Stimulated activated CD4-positive, alpha-beta T cell treated with anti-CD3 and anti-CD28 coated beads, Interleukin-2, amount 100 ng/mL, for 48 hours (primary cell): Measurements from ENCODE around the gene CAPN15.
"Not testable (repeated sequence)": the region's sequence is repeated elsewhere in the genome, so short reads cannot be mapped to it uniquely, and the experiment has no call there.

Source experiments
- DNase-seq, 2 donors: peaks; one replicate each; pipeline ENCODE4 v3.0.0-alpha.2; 2020

CAPN15 gene

DNA sequence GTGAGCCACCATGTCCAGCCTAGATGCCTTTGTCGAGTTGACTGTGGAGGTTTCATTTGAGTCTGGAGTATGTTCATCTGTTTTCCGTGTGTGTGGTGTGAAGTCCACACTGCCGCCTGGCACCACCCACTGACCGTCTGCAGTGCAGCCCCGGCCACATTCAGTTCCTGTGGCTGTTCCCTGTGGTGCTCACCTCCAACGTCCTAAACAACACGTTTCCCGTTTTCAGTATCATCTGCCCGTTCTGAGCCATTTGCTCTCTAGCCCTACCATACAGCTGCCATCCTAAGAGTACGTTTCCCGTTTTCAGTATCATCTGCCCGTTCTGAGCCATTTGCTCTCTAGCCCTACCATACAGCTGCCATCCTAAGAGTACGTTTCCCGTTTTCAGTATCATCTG is 20.0 kb upstream of the CAPN15 start:
- DNase-seq: not testable (repeated sequence)

DNA sequence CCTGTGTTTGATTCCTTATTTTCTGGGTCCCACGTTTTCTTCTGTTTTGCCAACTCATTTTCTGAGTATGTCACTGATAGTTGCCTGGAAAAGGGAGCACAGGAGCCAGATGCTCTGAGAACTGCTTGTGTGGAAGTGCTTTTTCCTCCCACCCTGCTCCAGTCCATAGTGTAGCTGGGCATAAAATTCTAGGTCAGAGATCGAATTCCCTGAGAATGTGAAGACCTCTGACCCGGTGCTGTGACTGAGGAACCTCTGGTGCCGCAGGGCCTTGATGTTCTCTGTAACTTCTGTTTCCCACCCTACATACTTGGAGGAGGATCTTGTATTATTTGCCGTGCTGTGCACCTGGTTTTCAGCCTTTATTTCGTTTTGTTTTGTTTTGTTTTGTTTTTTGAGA is 19.5 kb upstream of the CAPN15 start:
- DNase-seq: no peak

DNA sequence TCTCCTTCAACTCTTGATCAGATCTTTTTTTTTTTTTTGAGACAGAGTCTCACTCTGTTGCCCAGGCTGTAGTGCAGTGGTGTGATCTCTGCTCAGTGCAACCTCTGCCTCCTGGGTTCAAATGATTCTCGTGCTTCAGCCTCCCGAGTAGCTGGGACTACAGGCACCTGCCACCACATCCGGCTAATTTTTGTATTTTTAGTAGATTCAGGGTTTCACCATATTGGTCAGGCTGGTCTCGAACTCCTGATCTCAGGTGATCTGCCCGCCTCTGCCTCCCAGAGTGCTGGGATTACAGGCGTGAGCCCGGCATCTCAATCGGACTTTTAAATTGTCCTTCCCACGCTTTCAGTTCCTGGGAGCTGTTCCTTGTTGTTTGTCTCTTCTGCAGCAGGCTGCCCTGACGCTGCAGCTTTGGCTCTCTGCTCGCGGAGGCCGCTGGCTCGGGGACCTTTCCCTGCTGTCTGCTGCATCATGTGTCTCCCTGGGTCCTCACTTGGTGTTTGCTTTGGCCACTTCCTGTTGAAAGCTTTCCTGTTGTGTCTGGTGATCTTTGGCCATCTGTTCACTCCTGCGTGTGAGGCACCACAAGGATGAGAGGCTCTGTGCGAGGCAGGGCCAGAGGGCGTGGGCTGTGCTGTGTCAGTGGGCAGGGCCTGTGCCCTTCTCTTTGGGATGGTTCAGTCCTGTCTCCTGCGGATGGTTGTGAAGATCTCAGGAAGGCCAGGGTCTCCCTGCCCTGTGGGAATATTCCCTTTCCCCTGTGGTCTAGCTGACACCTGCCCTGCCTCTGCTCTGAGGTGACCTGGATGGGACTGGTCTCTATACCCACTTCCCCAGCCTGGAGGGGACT is 18.4 kb upstream of the CAPN15 start:
- no peak for DNase-seq

DNA sequence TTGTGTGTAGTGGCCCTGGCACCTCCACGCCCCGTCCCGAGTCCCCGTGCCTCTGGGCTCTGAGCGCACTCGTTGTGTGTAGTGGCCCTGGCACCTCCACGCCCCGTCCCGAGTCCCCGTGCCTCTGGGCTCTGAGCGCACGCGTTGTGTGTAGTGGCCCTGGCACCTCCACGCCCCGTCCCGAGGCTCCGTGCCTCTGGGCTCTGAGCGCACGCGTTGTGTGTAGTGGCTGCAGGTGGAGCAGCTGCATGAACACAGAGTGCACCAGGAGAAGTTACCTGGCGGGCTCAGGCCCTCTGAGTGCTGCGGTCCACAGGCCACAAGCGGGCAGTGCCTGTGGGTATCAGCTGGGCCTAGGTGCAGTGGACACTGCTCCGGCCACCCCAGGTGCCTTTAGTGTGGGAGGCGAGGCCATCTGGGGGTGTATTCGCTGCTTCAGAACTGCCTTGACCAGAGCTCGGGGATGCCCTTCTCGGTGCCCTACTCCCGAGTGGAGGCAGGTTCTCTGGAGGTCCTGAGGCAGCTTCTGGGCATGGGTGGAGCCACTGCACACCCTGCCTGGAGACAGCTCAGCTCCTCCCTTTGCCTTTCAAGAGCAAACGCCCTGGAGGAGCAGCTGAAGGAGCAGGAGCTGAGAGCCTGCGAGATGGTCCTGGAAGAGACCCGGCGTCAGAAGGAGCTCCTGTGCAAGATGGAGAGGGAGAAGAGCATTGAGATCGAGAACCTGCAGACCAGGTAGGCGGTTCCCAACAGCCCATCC is 17.3 kb upstream of the CAPN15 start:
- no peak for DNase-seq

DNA sequence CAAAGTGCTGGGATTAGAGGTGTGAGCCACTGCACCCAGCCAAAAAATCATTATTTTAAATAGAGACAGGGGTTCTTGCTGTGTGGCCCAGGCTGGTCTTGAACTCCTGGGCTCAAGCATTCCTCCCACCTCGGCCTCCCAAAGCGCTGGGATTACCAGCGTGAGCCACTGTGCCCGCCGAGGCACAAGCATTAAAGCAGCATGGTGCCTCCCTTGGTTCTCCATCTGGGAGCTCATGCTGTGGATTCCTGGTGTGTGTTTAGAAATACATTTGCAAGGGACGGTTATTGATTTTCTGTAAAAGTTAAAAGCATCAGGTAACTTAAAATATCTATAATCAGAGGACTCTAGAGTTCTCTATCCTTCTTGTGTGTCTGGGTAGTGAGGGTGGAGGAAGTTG is 14.7 kb upstream of the CAPN15 start:
- no peak for DNase-seq

DNA sequence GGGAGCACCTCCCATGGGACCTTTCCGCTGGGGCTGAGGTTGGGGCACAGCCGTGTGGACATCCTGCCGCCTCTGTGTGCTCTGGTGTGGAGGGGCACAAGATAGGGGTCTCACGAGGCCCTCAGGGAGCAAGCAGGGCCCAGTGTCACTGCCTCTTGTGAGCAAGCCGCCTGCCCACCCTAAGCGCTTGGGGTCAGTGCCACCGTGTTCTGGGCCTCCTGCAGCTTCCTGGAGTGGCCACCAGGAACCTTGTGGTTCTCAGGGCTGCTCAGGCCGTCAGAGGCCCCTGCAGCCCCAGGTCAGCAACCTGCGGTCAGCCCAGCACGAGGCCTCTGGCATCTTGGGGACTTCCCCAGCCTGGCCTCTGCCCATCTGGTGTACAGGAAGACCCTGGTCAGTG is 13.6 kb upstream of the CAPN15 start:
- no peak for DNase-seq

DNA sequence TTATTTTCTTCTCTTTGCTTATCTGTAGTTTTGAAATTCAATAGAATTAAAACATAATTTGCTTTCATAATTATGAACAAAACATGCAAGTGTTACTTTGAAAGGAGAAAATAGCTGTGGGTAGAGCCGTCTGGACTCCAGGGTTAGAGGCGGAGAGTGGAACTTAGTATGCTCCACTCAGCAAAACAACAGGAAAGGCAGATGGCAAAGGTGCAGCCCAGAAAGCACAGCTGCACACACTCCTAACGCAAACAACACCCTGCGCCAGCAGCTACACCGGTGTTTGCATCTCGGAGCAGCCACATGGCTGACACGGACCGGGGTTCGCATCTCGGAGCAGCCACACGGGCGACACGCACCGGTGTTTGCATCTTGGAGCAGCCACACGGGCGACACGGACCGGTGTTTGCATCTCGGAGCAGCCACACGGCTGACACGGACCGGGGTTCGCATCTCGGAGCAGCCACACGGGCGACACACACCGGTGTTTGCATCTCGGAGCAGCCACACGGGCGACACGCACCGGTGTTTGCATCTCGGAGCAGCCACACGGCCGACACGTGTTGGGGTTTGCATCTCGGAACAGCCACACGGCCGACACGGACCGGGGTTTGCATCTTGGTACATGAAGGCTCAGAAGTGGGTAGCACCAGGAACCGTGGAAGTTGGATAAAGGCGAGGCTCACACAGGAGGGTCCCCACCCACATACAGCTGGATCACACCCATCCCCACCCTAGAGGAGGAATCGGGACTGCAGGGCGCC is 12.2 kb upstream of the CAPN15 start:
- DNase-seq: no peak

DNA sequence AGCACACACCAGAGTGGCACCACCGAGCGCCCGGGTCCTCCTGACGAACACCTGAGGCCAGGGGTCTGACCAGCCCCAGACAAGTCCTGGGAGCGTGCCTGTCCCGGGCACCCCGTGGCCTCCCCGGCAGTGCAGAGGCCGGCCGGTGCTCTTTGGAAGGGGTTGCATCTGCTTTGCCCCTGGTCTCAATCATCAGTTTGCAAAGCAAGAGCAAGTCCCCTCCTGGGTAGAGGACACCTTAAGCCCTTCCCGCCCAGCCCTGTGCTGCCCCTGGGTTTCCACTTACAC is 11.6 kb upstream of the CAPN15 start:
- no peak for DNase-seq

DNA sequence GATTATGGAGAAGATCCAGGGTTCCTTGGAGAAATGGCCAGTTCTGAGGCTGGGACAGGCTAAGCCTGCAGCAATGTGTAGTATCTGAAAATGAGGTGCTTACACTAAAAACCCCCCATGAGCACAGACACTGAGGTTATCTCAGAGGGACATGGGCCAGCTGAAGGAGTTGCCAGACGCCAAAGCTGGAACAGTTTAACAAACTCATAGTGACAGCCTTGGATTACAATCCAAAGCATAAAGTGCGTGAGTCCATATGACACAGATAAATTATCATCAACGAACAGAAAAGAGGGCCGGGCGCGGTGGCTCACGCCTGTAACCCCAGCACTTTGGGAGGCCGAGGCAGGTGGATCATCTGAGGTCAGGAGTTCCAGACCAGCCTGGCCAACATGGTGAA is 11.2 kb upstream of the CAPN15 start:
- DNase-seq: no peak

DNA sequence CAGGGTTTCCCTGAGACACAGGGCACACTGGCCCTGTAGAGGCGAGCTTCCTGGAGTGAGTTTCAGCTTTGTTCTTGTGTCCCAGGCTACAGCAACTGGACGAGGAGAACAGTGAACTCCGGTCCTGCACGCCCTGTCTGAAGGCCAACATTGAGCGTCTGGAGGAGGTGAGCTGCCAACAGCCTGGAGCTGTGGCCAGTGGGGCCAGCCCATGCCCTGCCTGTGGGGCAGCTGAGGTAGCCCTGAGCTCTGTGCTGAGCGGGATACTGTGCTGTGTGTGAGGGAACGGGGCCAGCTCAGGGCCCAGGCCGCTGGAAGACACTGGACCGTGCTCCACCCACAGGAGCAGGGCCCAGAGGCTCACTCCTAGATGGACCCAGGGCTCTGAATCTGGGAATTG is 8.7 kb upstream of the CAPN15 start:
- DNase-seq: no peak

DNA sequence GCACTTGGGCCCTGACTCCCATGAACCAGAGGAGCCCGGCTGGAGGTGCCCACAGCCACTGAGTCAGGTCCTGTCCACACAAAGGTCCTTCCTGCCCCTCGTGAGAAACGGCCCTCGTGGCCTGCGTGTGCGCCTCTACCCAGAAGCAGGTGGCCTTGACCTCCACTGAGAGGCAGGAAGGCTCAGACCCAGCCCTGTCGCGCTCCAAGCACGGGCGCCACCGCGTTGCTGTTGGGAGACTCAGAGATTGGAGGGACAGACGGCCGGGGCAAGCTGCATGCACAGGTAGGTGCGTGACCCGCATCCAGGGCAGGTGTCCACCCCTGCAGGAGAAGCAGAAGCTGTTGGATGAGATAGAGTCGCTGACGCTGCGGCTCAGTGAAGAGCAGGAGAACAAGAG is 8.1 kb upstream of the CAPN15 start:
- no peak for DNase-seq

DNA sequence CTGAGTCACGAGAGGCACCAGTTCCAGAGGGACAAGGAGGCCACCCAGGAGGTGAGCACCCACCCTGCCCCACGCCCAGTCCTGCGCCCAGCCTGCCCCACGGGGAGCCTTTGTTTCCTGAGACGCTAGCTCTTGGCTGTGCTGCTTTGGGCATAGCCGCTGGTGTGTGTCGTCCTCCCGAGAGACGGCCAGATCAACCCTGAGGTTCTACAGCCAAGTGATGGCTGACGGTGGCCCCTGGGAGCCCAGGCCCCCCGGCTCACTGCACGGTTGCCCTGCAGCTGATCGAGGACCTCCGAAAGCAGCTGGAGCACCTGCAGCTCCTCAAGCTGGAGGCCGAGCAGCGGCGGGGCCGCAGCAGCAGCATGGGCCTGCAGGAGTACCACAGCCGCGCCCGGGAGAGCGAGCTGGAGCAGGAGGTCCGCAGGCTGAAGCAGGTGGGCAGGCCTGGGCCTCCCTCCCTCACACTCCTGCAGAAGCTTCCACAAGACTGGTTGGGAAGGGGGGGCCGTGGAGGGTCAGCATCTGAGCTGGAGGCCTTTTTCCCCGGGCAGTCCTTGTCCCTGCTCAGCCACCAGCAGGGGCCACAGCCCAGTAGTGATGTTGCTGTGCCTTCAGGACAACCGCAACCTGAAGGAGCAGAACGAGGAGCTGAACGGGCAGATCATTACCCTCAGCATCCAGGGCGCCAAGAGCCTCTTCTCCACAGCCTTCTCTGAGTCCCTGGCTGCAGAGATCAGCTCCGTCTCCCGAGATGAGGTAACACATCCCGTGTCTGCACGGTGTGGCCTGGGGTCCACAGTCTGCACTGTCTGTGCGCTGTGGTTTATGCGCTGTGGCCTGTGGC is 7.4 kb upstream of the CAPN15 start:
- DNase-seq: no peak

DNA sequence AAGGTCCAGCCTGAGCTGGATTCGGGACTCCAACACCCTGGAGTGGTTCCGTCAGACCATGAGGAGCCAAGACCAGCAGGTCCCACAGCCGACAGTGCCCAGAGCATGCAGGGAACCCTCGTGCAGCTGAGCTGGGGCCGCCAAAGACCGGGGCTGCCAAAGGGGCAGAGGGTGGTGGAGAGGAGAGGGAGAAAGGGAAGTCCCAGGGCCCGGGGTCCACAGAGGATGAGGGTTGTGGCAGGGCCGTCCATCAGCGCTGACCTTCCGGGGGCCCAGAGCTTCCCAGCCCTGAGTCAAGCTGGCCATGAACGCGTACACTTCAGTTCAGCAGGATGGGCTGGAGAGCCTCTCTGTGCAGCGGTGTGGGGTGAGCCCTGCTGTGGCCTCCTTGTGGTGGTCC is 6.7 kb upstream of the CAPN15 start:
- no peak for DNase-seq

DNA sequence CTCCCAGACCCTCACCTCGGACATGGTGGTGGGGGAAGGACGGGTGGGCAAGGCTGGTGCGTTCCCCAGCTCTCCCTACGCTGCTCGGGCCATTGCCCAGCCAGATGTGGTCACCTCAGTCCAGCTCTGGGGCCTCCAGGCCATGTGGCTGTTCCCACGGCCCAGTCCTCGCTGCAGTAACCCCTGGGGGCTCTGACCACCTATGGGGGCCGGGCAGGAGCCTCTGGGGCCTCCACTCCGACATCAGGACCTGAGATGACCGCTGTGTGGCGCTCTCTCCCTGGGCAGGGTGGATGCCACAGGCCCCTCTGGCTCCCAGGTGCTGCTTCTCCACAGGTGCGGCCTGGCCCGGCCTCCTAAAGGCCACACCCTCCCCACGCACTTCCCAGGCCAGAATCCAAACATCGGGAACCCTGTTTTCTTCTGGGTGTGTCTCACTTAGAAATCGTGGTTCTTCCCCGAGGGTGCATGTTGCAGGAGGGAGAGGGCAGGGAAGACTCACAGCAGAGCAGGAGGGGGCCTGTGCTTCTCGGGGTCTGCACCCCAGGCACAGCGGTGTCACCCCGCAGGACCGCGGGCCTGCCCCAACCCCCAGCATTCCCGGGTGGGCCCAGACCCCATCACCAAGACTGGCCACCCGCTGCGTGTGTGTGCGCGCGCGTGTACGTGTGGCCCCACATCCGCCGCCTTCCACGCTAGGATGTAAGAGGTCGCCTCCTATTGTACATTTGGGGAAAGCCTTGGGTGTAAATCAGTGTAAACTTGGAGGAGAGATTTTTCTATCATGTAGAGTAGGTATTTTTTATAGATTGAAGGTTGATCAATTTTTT is 5.9 kb upstream of the CAPN15 start:
- DNase-seq: no peak

DNA sequence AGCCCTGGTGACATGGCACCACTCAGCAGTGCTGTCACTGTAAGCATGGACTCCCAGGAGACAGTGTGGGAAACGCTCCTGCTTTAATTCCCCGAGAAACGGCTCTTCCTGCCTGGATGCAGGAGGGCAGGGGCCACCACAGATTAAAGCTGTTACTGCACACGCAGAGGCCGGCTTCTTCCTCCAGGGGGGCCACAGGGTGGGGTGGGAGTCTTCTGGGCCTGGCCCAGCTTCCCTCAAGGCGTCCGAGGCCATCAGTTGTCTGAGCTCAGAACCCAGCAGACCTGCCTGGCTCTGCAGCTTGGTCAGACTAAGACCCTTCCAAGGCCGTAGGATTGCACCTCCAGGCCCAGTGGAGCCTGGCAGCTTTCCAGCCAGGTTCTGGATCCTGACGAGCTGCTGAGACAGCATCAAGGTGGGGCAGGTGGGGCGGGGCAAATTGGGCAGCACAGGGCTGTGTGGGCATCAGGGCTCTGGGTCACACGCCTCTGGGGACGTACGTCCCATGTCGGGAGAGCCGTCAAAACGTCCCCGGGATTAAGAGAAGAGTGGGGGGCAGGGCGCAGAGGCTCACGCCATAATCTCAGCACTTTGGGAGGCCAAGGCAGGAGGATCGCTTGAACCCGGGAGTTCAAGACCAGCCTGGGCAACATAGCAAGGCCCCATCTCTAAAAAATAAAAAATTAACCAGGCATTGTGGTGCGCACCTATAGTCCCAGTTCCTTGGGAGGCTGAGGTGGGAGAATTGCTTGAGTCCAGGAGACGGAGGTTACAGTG is 5.0 kb upstream of the CAPN15 start:
- no peak for DNase-seq

DNA sequence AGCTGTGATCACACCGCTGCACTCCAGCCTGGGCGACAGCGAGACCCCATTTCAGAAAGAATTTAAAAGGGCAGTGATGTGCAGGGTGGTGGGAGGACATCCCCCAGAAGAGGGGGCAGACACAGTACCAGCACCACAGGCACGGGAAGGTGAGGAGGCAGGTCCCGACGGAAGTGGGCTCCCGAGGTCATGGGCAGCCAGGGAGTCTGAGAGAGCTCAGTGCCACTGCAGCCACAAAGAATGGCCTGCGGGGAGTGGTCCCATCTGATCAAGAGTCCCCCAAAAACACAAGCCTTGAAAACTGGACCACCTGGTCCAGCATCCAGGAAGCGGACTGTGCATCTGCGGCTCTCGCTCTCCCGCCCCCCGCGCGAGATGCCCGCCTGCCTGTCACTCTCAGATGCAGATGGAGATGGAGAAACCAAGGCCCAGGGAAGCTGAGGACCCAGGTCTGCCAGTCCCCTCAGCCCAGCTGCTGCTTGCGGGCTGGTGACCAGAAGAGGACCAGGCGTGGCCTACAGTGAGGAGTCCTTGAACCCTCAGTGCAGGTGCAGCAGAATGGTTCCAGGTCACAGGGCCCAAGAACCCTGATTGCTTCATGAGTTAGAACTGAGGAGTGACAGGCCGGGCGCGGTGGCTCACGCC is 4.3 kb upstream of the CAPN15 start:
- DNase-seq: no peak

DNA sequence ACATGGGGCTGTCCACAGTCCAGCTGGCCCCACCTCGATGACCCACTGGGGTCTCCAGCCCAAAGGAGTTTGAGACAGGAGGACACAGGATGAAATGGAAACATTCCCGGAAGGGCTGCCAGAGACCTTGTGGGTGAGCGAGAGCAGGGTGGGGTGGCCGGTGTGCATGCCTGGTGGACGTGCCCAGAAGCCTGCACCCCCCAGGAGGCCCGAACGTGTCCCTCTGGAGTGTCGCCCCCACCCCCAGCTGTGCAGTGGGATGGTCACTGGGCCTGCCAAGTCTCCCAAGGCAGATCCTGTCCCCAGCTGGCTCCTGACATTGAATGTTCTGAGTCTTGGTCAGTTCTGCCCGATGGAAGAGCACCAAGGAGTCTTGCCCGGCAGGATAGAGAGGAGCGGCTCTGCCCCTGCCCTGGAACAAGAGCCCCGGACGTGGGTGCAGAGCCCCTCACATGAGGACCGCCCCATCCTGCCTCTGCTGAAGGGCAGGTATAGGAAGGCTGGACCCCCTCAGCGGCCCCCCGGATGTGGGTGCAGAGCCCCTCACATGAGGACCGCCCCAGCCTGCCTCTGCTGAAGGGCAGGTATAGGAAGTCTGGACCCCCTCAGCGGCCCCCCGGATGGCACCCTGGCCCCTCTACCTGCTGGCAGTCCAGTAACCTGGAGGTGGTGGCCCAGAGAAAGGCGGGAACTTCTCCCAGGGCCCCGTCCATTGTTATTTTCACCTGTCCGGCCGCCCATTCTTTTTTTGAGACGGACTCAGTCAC is 3.1 kb upstream of the CAPN15 start:
- DNase-seq: no peak

DNA sequence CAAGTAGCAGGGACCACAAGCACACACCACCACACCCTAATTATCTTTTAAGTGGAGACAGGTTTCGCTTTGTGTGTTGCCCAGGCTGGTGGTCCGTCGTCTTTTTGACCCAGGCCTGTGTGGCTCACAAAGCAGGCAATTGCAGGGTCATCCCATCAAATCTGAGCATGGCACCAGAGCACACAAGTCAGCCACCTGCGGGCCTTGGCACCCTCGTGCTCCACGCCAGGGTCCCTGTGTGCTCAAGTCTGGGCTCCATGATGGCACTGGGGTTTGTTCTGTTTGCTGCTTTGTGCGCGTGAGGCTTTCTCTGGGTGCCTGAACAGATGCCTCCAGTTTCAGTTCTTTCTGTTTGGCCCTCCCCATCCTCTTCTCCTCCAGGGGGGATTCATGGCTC is 2.4 kb upstream of the CAPN15 start:
- DNase-seq: no peak

DNA sequence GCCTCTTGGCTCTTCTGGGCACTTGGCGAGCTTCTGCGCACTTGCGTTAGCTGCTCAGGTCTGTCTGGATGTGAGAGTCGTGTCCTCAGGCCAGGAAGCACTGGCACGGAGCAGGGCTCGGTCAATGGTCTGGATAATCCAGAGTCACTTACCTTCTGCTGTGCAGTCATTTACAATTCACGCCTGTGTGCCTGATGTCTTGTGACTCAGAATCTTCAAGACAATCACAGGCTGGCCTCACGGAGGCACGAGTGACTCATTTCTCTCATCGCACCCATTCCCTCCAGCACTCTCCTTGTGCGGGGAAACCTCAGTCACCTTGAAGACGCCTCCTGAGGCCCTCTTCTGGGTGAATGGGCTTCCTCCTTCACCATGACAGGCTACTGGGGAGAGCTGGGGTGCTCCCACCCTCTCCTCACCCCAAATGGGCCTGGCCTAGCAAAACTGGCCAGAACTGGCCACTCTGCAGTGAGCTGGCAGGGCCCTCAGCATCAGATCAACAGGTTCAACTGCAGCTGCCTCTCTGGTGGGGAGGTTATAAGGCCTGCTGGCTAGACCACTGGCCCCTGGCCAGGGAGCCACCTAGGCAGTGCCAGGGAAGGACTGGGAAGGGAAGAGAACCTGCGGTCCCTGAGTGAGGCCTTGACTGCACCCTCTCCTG is 1.9 kb upstream of the CAPN15 start:
- DNase-seq: peak; percentile 63 to 64
